ENCODE results near the gene KRTAP20-4.

Gene KRTAP20-4

DNA sequence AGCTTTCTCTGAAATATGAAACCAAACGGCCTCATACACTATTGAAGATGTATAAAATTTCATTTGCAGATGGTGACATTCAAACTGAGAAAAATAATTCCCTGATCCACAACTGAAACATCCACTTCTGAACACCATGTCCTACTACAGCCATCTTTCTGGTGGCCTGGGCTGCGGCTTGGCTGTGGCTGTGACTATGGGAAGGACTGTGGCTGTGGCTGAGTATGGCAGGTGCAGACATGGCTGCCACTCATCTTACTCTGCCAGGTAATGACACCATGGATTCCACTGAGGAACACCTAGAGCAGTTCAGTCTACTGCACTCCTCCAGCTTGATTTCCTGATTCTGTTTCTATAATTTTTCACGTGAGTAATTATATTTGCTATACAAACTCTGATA, at the start of gene KRTAP20-4:
TSS of gene KRTAP20-4 (plus strand) at position 106 of the 400 bp plus-strand sequence.
- no peak for DNase-seq

DNA sequence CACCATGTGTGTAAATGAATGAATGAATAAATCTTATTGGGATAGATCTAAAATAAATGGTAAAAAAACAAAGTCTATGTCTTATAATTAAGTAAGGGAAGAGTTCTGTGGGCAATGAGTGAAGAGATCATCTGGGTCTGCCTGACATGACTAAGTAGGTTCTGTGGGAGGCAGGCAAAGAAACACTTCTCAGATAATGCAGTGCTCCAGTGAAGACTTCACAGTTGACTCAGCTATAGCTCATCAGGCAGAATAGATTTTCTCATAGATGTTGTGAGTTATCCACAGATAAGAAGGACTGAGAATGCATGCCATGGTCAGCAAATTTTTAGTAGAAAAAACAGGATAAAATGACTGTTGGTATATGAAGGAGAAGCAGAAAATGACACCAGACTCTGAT, 42.7 kb upstream of the KRTAP20-4 start:
- DNase-seq: no peak

DNA sequence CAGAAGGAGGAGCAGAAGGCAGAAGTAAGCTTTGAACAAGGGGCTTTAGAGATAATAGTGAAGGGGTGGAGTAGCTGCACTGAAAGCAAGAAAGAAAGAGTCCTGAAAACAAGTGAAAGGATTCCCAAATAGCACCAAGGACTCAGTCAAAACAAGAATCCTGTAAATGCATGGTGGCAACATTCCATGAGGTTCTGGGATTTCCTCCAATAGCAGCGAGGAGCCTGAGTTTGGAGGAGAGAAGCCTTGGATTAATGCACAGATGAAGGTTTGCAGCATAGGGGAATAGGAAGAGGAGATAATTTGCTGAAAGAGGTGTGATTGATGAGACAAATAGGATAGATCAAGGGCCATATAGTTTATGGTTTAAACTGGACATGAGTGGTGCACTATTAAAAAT, 41.1 kb upstream of the KRTAP20-4 start:
- DNase-seq: no peak

DNA sequence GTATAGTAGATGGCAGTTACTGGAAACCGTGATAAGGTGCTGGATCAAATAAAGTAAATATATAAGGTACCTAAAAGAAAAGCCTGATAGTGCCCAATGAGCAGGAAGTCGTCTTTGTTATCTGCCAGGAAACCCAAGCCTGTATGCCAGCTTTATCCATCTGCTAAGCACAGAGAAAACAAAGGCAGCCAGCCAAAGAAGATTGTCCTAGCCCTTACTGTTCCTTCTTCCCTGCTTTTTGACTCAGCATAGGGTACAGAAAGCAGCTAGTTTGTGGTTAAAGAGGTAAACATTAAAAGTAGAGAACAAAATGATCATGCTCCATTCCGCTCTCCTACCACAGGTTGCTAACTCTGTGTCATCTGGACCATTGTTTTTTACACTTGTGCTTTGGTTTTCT, 40.3 kb upstream of the KRTAP20-4 start:
- no peak for DNase-seq

DNA sequence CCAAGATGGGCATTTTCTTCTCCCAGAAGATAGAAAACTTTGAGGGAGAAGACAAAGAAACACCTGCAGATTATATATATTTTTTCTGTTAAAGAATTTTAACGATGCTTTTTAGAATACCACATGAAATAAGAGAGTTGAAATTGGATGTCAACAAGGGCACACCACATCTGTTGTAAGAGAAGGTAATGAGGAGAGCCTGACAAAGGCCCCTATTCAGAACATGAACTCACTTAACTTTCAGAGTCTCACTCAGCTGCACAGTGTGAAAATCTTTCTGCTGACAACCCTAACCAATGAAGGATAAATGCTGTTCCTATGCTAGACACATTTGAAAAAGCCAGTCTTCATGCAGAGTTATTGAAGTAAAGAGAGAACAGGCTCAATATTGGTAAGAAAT, 37.6 kb upstream of the KRTAP20-4 start:
- DNase-seq: no peak

DNA sequence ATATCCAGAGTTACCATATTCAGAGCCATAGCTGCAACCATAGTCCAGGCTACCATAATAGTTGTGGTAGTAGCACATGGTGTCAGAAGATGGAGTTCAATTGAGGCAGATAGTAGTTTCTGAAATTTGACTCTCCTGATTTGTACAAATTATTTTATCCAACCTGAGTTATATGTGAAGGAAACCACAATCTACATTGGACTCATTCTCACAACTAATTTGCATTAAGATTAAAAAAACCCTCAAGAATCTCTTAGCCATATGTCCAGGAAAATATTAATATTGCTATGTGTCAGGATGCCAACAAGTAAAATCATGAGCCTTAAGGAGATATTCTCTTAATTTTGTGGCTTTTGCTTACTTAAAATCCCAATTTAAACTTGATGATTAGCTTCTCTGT, 30.1 kb upstream of the KRTAP20-4 start, which contains the start of gene KRTAP22-2:
TSS of gene KRTAP22-2 (minus strand) at position 101 of the 400 bp plus-strand sequence.
- no peak for DNase-seq

DNA sequence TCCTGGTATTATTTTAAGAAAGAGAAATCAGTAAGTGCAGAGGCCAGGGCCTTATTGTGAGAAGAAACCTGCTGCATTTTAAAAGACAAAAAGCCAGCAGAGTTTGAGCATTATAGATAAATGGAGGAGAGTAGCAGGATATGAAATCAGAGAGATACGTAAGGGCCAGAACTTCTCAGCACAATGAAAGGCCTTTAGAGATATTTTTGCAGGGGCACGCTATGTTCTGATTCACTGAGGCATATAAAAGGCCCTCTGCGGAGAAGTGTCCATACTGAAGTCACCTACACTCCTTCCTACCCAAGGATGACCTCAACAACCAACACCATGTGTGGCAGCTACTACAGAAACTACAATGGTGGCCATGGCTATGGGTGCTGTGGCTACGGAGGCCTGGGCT, 28.3 kb upstream of the KRTAP20-4 start, which contains the start of gene KRTAP6-3:
TSS of gene KRTAP6-3 (plus strand) at position 301 of the 400 bp plus-strand sequence. CDS start at position 307, 6 bp downstream.
- no peak for DNase-seq

DNA sequence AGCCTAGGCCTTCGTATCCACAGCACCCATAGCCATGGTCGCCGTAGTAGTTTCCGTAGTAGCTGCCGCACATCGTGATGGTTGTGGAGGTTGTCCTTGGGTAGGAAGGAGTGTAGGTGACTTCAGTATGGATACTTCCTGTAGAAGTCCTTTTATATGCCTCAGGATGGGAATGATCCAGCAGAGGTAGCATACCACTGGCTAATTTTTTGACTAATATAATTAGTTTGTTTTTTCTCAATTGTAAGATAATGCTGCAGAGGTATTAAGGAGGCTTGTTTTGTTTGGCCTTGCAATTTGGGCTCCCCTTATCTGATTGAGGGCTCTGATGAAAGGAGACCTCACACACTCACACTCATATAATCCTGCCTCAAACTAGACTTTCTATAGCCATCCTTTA, 21.6 kb upstream of the KRTAP20-4 start, which contains the start of gene KRTAP6-2:
TSS of gene KRTAP6-2 (minus strand) at position 101 of the 400 bp plus-strand sequence. CDS start at position 73, 28 bp downstream.
- no peak for DNase-seq

DNA sequence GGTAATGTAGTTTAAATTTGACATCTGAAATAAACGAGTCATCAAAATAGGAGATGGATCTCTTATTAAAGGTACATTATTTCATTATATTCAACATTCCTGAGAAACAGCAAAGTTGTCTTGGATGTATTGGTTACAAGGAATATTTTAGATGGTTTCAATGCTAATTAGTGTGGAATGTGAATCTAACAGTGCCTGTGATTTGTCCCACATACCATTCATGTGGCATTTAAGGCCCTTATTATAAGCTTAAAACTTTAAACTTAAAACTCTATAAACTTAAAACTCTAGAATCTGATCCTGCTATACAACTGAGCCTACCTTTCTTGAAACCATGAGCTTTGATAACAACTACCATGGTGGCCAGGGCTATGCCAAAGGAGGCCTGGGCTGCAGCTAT, 19.6 kb upstream of the KRTAP20-4 start, which contains the start of gene KRTAP22-1:
TSS of gene KRTAP22-1 (plus strand) at position 301 of the 400 bp plus-strand sequence.
- DNase-seq: no peak

DNA sequence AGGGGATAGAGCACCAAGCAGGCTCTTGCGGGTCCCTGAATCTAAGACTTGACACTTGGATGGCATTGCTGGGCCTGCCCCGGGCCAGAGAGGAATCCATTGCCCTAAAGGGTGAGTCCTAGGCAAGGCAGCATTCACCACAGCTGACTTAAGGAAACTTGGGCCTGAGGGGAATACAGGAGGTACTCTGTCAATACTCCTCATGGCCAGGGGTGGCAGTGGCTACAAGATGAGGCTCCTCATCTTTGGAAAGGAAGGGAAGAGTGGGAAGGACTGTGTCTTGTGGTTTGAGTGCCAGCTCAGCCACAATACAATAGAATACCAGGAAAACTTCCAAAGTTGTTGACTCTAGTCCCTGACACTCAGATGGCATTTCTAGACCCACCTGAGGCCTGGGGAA, 14.5 kb upstream of the KRTAP20-4 start:
- no peak for DNase-seq

DNA sequence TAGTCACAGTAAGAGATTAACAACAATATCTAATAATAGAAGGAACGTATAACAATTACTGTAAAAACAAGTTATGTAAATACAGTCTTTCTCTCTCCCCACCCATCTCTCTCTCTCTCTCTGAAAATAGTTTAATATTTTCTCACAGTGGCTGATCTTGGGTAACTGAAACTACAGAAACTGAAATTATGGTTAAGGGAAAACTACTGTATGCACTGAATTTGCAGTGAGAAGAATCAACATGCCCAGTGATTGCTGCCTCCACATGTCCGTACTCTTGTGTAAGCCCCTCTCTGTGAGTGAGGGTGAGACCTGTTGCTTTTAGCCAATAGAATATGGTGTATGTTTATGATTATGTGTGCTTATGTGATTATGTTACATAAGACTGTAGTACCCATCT, 8.3 kb upstream of the KRTAP20-4 start:
- no peak for DNase-seq

DNA sequence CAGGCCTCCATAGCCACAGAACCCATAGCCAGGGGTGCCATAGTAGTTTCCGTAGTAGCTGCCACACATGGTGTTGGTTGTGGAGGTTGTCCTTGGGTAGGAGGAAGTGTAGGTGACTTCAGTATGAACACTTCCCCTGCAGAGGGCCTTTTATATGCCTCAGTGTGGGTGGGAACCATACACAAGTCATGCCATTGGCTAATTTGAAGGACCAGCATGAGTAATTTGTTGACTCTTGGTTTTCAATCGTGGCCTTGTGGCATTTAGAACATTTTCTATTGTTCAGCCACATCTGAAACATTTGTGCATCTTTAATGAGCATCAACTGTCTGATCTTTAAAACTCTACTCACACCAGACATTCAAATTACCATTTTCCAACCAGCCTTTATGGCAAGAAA, 6.6 kb upstream of the KRTAP20-4 start, which contains the start of gene KRTAP6-1:
TSS of gene KRTAP6-1 (minus strand) at position 95 of the 400 bp plus-strand sequence. CDS start at position 69, 26 bp downstream.
- no peak for DNase-seq

DNA sequence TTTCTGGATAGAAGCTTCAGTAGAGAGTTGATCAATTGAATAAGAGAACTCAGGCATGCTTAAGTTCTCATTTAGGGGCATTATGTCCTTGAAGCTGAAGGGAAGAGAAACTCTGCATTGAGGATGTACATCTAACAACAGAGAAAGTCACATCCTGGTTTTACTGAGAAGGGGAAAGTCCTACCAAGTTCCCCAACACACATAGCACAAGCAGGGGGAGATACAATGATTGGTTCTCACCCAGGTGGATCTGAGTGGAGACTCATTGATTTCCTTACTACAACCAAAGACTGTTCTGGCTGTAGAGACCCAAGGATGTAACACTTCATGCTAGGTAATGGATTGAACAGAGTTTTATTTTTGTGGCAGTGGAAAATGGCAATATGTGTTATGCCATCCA, 5.2 kb upstream of the KRTAP20-4 start:
- no peak for DNase-seq

DNA sequence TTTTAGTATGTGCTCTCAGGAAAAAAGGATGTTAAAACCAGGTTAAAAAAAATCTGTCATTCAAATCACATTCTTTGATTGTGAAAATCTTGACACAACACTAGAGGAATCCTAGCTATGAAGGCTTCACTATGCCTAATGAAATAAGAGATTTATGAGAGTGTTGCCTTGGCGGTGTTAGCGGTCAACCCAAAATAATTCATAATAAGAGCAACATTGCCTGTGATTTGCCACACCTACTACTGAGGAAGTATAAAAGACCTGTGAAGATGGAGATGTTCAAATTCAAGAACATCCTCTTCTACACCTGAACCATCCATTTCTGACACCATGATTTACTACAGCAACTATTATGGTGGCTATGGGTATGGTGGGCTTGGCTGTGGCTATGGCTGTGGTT, 4.3 kb upstream of the KRTAP20-4 start, which contains the start of gene KRTAP20-1:
TSS of gene KRTAP20-1 (plus strand) at position 301 of the 400 bp plus-strand sequence. CDS start at position 331, 30 bp downstream.
- no peak for DNase-seq

DNA sequence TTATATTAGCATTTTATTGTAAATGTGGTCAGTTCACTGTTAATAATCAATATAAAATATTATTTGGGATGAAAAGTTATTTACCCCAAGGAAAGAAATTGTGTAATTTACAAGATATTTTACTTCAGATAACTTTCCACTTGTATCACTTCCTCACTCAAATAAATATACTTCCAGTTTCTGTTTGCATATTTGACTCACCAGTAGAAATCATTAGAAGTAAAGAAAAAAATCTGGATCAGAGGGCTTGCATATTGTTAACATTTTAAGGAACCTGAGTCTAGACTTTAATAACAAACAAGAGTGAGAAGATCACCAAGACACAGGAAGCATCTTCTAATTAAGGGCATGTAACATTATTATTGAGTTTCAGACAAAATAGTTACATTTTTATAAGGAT, 347 bp upstream of the KRTAP20-4 start:
- DNase-seq: no peak

DNA sequence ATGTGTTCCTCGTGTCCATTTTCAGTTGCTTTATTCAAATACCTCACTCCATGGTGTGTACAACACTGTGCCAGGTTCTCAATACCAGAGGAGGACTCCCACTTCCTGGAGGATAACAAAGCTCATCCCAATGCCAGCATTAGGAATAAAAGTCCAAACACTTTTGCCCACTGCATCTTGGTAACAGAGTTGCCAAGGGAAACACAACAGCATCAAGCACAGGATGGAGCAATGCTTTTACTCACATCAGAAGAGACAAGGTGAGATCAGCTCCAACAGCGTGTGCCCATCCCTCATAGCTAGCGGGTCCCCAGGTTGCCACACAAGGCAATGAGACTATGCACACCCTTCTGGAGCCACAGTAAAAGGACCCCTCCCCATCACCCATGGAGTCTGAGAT, 2.9 kb downstream of the KRTAP20-4 start:
- no peak for DNase-seq

DNA sequence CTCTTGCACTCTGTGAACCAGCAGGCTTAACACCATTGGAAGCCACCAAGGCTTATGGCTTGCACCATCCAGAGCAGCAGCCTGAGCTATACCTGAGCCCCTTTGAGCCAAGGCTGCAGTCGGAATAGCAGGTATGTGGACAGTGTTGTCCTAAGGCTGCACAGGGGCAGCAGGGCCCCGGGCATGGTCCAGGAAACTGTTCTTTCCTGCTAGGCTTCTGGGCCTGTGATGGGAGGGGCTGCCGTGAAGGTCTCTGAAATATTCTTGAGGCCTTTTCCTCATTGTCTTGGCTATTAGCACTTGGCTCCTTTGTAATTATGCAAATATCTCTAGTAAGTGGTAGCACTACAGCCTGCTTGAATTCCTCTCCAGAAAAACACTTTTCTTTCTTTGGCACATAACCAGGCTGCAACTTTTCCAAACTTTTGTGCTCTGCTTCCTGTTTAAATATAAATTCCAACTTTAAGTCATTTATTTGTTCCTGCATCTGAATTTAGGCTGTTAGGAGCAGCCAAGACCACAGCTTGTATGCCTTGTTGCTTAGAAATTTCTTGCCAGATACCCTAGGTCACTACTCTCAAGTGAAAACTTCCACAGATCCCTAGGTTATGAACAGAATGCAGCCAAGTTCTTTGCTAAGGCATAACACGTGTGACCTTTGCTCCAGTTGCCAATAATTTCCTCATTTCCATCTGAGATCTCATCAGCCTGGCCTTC, 5.2 kb downstream of the KRTAP20-4 start:
- DNase-seq: no peak

DNA sequence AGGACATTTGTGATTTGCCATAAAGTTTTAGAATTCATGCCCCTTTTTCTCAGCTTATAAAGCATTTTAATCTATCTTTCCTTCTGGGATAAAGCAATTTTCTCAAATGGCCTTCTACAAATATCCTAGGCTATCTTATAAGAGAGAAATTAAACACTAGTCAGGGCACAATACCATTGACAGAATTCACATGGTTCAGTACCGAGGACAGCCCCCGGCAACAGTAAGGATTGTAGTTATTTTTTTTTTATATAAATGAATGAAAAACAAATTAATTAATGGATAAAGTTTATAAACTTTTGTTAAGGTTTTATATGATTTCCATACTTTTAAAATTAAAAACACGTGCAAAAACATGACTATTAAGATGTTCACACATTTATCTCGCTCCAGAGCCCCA, 7.7 kb downstream of the KRTAP20-4 start:
- DNase-seq: no peak

DNA sequence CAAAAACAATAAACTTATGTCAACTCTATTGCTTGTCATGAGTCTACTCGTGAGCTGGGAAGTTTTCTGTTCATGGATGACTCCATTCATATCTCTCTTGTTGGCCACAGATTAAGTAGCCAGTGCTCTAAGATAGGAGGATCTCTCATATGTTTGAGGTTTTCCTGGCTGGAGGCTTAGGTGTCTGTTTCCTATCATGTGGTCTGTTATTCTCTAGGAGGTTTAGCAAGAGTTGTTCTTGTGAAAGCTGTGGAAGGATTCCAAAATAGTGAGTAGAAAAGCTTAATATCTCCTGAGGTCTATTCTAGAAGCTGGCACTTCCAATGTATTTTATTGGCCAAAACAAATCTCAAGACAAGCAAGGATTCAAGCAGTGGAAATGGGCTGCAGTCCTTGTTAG, 8.8 kb downstream of the KRTAP20-4 start:
- no peak for DNase-seq

DNA sequence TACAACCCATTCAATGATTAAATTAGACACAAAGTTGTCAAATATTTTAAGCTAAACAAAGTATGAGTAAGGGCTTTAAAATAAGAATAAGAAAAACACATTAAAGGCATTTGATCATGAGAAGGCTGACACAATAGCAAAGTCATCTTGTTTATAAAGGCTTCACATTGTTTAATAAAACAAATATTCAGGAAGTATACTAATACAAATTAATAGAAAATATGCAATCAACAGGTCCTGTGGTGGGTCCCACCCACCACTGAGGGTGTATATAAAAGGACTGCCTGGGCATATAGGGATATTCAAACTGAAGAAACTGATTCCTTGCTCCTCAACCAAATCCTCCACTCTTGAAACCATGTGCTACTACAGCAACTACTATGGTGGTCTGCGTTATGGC, 14.5 kb downstream of the KRTAP20-4 start, which contains the start of gene KRTAP20-2:
TSS of gene KRTAP20-2 (plus strand) at position 301 of the 400 bp plus-strand sequence. CDS start at position 359, 58 bp downstream.
- DNase-seq: no peak

DNA sequence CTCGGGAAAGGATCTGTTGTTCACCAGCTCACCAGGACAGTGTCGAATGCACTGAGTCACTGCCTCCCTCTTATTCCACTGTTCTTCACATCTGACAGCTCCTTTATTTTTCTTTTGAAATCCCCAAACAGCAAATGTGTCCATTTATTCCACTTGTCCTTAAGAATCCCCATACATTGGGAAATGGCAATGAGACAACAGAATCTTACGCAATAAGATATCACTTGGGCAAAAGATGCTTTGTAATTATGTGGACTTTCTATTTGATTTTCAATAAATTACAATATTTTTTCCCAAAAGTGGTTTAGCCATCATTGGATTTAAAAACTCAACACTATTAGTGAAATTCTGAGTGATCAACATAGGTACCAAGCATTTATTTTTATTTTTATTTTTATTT, 18.3 kb downstream of the KRTAP20-4 start:
- DNase-seq: no peak

DNA sequence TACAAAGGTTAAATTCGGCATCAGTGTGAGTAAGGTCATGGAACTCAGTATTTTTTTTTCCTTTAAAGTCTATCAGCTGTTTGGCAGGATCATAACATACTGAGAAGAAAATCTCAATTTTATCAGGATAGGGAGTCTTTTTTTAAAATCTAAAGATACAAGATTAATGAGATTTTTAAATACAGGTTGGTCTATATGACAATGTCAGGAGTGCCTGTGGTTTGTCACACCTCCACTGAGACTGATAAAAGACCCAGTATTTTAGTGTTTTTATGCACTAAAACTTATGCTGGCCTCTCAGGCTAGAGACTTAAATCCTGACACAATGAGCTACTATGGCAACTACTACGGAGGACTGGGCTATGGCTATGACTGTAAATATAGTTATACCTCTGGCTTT, 22.1 kb downstream of the KRTAP20-4 start, which contains the start of gene KRTAP20-3:
TSS of gene KRTAP20-3 (plus strand) at position 301 of the 400 bp plus-strand sequence.
- no peak for DNase-seq

DNA sequence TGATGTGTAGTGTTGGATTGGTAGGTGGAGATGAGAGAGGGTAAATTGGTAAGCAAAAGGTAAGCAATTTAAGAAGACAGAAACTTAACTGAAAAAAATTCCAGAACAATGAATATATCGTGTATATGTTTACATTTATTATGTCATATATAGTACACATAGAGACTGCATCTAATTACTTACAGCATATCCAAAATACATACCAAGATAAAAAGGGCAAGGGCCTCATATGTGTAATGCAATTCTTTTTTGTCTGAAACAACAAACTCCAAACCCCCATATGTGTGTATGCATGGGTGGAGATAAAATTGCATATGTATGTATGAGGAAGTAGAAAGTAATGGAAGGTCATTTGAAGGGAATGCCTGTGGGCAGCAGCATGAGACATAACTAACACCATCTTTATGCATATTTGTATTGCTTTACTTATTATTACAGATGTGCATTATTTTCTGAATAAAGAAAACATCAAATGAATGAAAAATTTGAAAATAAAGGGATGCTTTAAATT, 26.5 kb downstream of the KRTAP20-4 start:
- no peak for DNase-seq

DNA sequence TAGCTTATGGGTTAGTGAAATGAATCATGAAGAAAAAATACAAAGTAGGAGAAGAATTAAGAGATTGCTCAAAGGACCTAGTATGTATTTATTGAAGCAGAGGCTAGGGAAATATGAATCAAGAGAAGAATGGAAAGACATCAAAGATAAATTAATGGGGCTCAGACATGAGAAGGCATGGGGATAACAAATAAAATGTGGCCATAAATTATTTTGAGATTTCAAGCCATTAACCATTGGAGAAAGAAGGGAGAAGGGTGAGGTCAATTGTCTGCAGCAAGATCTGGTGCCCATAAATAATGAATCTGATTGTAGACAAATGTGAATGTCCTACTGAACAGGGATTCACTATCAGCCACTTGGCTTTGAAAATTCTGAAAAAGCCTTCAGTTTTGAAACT, 32.5 kb downstream of the KRTAP20-4 start:
- DNase-seq: no peak
